Measurements from ENCODE around the gene AKAP10. TPM values are rescaled to one million over a fixed set of nuclear protein-coding genes. Genes with fewer than 3 reads are reported as not detected.
A peak's percentile ranks its signal among the peaks of the same experiment; 100 is the strongest.

The AKAP10 gene
- total and polyA plus RNA-seq, 2 of the 4 experiments (the other 2 are of a cell fraction): 12.7 to 18.6 TPM

GRCh38 chr17:19933221-19933620 is 44.4 kb downstream of the AKAP10 start:
- H3K27ac ChIP-seq (ENCODE audit: insufficient read depth, low read length): no peak overlapping the region
- no peaks in the 10 kb centered on the region for H3K9me3 ChIP-seq (ENCODE audit: control insufficient read depth, insufficient read depth, low read length)
- no peak overlapping the region for H4K5ac ChIP-seq (ENCODE audit: low read depth, low read length)
- peaks cover 8% of the 10 kb centered on the region for H3K4me1 ChIP-seq (ENCODE audit: control insufficient read depth, insufficient read depth, low read length)
- H4K91ac ChIP-seq (ENCODE audit: insufficient read depth, low read depth, low read length): no peak overlapping the region
- intact Hi-C loops (cut with micrococcal nuclease) (no loop called here), dilution Hi-C loops (cut with HindIII; ENCODE audit: low sequenced_read_pairs, unreplicated experiment) (no loop called here), in situ Hi-C loops (cut with MboI; ENCODE audit: low sequenced_read_pairs) (no loop called here)
- no peak overlapping the region for H2AK9ac ChIP-seq (replicated peaks; ENCODE audit: low read depth, low read length, poor library complexity)
- ChIA-PET POLR2A (ENCODE audit: unreplicated experiment) (no interaction called here), CTCF (no interaction called here)
- H2BK15ac ChIP-seq (ENCODE audit: low read depth, low read length): no peak overlapping the region
- TF ChIP-seq SMC3 (IDR thresholded peaks at IDR 0.05; ENCODE audit: low read depth, low read length) (no peak), RFX5 (IDR thresholded peaks at IDR 0.05; ENCODE audit: low read depth, low read length) (no peak), MXI1 (IDR thresholded peaks at IDR 0.05; ENCODE audit: borderline replicate concordance, low read depth, low read length) (no peak), MAFK (IDR thresholded peaks at IDR 0.05; ENCODE audit: low read depth, low read length) (no peak), ELK1 (IDR thresholded peaks at IDR 0.05; ENCODE audit: borderline replicate concordance, low read depth, low read length) (no peak), CHD1 (IDR thresholded peaks at IDR 0.05; ENCODE audit: low read depth, low read length) (no peak), NFE2L2 (IDR thresholded peaks at IDR 0.05; ENCODE audit: low read depth, low read length) (no peak), RCOR1 (IDR thresholded peaks at IDR 0.05; ENCODE audit: insufficient replicate concordance, low read length) (no peak), BHLHE40 (IDR thresholded peaks at IDR 0.05; ENCODE audit: low read depth, low read length) (no peak), RAD21 (IDR thresholded peaks at IDR 0.05; ENCODE audit: low read length) (no peak), USF2 (IDR thresholded peaks at IDR 0.05; ENCODE audit: low read depth, low read length) (no peak), CEBPB (IDR thresholded peaks at IDR 0.05; ENCODE audit: low read depth, low read length) (no peak), FOS (IDR thresholded peaks at IDR 0.05; ENCODE audit: low read depth, low read length) (no peak), MAZ (IDR thresholded peaks at IDR 0.05; ENCODE audit: borderline replicate concordance, low read depth, low read length) (no peak), POLR2A (IDR thresholded peaks at IDR 0.05; ENCODE audit: low read depth, low read length) (no peak)
- TF ChIP-seq, protein P1, sequence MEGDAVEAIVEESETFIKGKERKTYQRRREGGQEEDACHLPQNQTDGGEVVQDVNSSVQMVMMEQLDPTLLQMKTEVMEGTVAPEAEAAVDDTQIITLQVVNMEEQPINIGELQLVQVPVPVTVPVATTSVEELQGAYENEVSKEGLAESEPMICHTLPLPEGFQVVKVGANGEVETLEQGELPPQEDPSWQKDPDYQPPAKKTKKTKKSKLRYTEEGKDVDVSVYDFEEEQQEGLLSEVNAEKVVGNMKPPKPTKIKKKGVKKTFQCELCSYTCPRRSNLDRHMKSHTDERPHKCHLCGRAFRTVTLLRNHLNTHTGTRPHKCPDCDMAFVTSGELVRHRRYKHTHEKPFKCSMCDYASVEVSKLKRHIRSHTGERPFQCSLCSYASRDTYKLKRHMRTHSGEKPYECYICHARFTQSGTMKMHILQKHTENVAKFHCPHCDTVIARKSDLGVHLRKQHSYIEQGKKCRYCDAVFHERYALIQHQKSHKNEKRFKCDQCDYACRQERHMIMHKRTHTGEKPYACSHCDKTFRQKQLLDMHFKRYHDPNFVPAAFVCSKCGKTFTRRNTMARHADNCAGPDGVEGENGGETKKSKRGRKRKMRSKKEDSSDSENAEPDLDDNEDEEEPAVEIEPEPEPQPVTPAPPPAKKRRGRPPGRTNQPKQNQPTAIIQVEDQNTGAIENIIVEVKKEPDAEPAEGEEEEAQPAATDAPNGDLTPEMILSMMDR (conservative IDR thresholded peaks at IDR 0.05; ENCODE audit: low read depth, low read length): no peak
- H3K23ac ChIP-seq (ENCODE audit: low read depth, low read length): no peak overlapping the region
- no peak overlapping the region for H3K4ac ChIP-seq (ENCODE audit: low read depth, low read length)
- H3K9ac ChIP-seq (ENCODE audit: low read depth, low read length): no peak overlapping the region
- no peak overlapping the region for H3K18ac ChIP-seq (ENCODE audit: low read depth, low read length)
- DNase-seq (peak; percentile 31), ATAC-seq (ENCODE audit: low read depth) (peak; percentile 43)
- no peaks in the 10 kb centered on the region; the same call in 1 of the 2 replicates for H3K9me1 ChIP-seq (ENCODE audit: insufficient read depth, low read length)
- no peaks in the 10 kb centered on the region for H3K27me3 ChIP-seq (ENCODE audit: control insufficient read depth, insufficient read depth, low read length)
- no peak overlapping the region for H3K56ac ChIP-seq (ENCODE audit: extremely low read depth, insufficient read depth, low read length)
- no peak overlapping the region for H2AFZ ChIP-seq (replicated peaks; ENCODE audit: low read length, poor library complexity)
- H4K8ac ChIP-seq (ENCODE audit: low read depth in 2 of 2, low read length in 2 of 2): no peak overlapping the region
- BruUV-seq (replicated peaks): no TSS peak
- H3K14ac ChIP-seq (replicated peaks; ENCODE audit: low read depth, low read length): no peak overlapping the region
- peaks cover 47% of the 10 kb centered on the region for H3K36me3 ChIP-seq (ENCODE audit: control insufficient read depth, insufficient read depth, low read length)
- 100% methylated on average over 4 of the region's 5 CpGs; no CpG with 5 or more reads in 1 of the 2 experiments for WGBS, 2 experiments (ENCODE audit: extremely low coverage in 2 of 2, insufficient read length in 1 of 2)
- no peaks in the 10 kb centered on the region; the same call in 1 of the 2 replicates for H4K20me1 ChIP-seq (ENCODE audit: insufficient read depth, low read length)
- H2BK5ac ChIP-seq (ENCODE audit: low read depth, low read length, poor library complexity, severe bottlenecking): peak overlapping the region; percentile 33
- no peak overlapping the region for H2AK5ac ChIP-seq (ENCODE audit: low read depth, low read length)
- H3K4me3 ChIP-seq (ENCODE audit: insufficient read depth, low read depth, low read length): no peak overlapping the region
- H3K79me1 ChIP-seq (ENCODE audit: low read depth in 1 of 2, low read length in 2 of 2): peaks cover 14 to 33% of the 10 kb centered on the region in 2 experiments
- H2BK20ac ChIP-seq (ENCODE audit: low read depth, low read length): no peak overlapping the region
- H2BK120ac ChIP-seq (ENCODE audit: low read depth, low read length): no peak overlapping the region
- no peak overlapping the region for H3K4me2 ChIP-seq (ENCODE audit: low read depth, low read length)
